ENCODE results near the gene GAREM2.
A peak's percentile ranks its signal among the peaks of the same experiment; 100 is the strongest.

GAREM2 gene

DNA sequence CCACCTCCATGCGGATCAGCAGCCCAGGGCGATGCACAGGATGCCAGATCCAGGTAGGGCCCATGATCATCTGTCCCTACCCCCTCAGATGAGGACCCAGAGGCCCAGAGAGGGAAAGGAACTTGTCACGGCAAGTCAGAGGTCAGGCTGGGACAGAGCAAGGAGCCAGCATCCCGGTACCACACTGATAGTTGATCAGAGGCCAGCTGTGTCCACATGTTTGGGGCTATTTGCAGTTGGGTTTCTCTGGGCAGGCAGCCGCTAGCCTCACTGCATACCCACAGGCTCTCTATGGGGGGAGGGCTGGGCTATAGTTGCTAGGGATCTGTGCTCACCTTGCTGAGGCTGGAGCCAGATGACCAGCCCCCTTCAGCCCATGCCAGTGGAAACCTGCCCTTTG is 9.6 kb downstream of the GAREM2 start:
- H3K4me1 ChIP-seq (ENCODE audit: control insufficient read depth in 1 of 2, insufficient read depth in 2 of 2, low read length in 2 of 2) = peaks cover 0 to 11% of the 10 kb centered on the region in 2 donors
- no peaks in the 10 kb centered on the region for H3K27me3 ChIP-seq (ENCODE audit: low read depth, low read length)
- no peaks in the 10 kb centered on the region for H3K9me3 ChIP-seq (ENCODE audit: control insufficient read depth in 1 of 2, low read length in 2 of 2)
- no peak overlapping the region for H3K4me3 ChIP-seq (ENCODE audit: low read depth in 1 of 2, low read length in 2 of 2)
- H3K27ac ChIP-seq (ENCODE audit: low read length) = no peak overlapping the region
- H3K36me3 ChIP-seq (ENCODE audit: control insufficient read depth in 1 of 2, insufficient read depth in 2 of 2, low read length in 2 of 2) = no peaks in the 10 kb centered on the region

- no peaks in the 10 kb centered on the region for H3K36me3 ChIP-seq (ENCODE audit: control insufficient read depth in 1 of 2, insufficient read depth in 2 of 2, low read length in 2 of 2)
- H3K9me3 ChIP-seq (ENCODE audit: control insufficient read depth in 1 of 2, low read length in 2 of 2) = no peaks in the 10 kb centered on the region
- H3K4me3 ChIP-seq (ENCODE audit: low read depth in 1 of 2, low read length in 2 of 2) = no peak overlapping the region
- peaks cover 0 to 11% of the 10 kb centered on the region in 2 donors for H3K4me1 ChIP-seq (ENCODE audit: control insufficient read depth in 1 of 2, insufficient read depth in 2 of 2, low read length in 2 of 2)
- no peaks in the 10 kb centered on the region for H3K27me3 ChIP-seq (ENCODE audit: low read depth, low read length)
- H3K27ac ChIP-seq (ENCODE audit: low read length) = no peak overlapping the region
These were observed 10.2 kb downstream of the GAREM2 start for GRCh38 chr2:26182887-26183630.

- Histone ChIP-seq H3K4me1 (ENCODE audit: control insufficient read depth in 1 of 2, insufficient read depth in 2 of 2, low read length in 2 of 2) (peaks cover 0 to 11% of the 10 kb centered on the region in 2 donors), H3K27me3 (ENCODE audit: low read depth, low read length) (no peaks in the 10 kb centered on the region), H3K36me3 (ENCODE audit: control insufficient read depth in 1 of 2, insufficient read depth in 2 of 2, low read length in 2 of 2) (no peaks in the 10 kb centered on the region), H3K9me3 (ENCODE audit: control insufficient read depth in 1 of 2, low read length in 2 of 2) (no peaks in the 10 kb centered on the region), H3K4me3 (ENCODE audit: low read depth in 1 of 2, low read length in 2 of 2) (peak overlapping the region in 1 of 2 donors; percentile 65), H3K27ac (ENCODE audit: low read length) (no peak overlapping the region)
These were observed 11.2 kb downstream of the GAREM2 start for GRCh38 chr2:26184121-26184520.

GRCh38 chr2:26184555-26185303 is 11.8 kb downstream of the GAREM2 start:
- no peaks in the 10 kb centered on the region for H3K36me3 ChIP-seq (ENCODE audit: control insufficient read depth in 1 of 2, insufficient read depth in 2 of 2, low read length in 2 of 2)
- H3K27ac ChIP-seq (ENCODE audit: low read length) = no peak overlapping the region
- H3K9me3 ChIP-seq (ENCODE audit: control insufficient read depth in 1 of 2, low read length in 2 of 2) = no peaks in the 10 kb centered on the region
- peaks cover 0 to 5% of the 10 kb centered on the region in 2 donors for H3K4me1 ChIP-seq (ENCODE audit: control insufficient read depth in 1 of 2, insufficient read depth in 2 of 2, low read length in 2 of 2)
- H3K27me3 ChIP-seq (ENCODE audit: low read depth, low read length) = no peaks in the 10 kb centered on the region
- peak overlapping the region; percentile 43 to 69 for H3K4me3 ChIP-seq (ENCODE audit: low read depth in 1 of 2, low read length in 2 of 2)

DNA sequence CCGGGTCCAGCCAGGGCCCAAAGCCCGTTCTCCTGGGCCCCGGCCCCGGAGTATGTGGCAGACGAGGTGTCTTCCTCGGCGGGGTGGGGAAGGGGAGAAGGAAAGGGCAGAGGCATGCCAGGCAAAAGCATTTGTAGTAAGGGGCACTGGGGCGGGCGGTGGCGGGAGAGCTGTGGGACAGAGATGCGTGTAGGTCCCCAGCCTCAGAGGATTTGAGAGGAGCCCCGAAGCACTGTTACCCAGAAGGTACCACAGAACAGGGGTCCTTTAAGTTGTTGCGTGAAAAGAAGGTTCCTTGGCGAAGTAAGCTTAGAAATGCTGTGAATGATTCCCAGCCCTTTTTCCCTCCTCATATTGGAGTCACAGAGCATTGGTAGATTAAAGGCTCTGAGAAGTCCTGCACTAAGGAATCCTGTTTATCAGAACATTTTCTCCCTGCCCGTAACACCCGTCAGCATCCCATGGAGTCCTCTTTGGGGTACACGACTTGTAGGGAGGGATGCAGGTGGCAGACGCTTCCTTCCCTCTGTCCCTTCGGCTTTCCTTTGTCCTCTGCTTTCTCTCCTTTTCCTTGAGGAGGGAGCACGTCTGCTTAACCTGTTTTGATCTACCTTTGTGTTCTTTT is 12.5 kb downstream of the GAREM2 start:
- Histone ChIP-seq H3K4me1 (ENCODE audit: control insufficient read depth in 1 of 2, insufficient read depth in 2 of 2, low read length in 2 of 2) (peaks cover 0 to 3% of the 10 kb centered on the region in 2 donors), H3K36me3 (ENCODE audit: control insufficient read depth in 1 of 2, insufficient read depth in 2 of 2, low read length in 2 of 2) (peaks cover 1 to 5% of the 10 kb centered on the region in 2 donors), H3K4me3 (ENCODE audit: low read depth in 1 of 2, low read length in 2 of 2) (peak overlapping the region; percentile 43 to 69), H3K27ac (ENCODE audit: low read length) (no peak overlapping the region), H3K9me3 (ENCODE audit: control insufficient read depth in 1 of 2, low read length in 2 of 2) (no peaks in the 10 kb centered on the region), H3K27me3 (ENCODE audit: low read depth, low read length) (no peaks in the 10 kb centered on the region)

DNA sequence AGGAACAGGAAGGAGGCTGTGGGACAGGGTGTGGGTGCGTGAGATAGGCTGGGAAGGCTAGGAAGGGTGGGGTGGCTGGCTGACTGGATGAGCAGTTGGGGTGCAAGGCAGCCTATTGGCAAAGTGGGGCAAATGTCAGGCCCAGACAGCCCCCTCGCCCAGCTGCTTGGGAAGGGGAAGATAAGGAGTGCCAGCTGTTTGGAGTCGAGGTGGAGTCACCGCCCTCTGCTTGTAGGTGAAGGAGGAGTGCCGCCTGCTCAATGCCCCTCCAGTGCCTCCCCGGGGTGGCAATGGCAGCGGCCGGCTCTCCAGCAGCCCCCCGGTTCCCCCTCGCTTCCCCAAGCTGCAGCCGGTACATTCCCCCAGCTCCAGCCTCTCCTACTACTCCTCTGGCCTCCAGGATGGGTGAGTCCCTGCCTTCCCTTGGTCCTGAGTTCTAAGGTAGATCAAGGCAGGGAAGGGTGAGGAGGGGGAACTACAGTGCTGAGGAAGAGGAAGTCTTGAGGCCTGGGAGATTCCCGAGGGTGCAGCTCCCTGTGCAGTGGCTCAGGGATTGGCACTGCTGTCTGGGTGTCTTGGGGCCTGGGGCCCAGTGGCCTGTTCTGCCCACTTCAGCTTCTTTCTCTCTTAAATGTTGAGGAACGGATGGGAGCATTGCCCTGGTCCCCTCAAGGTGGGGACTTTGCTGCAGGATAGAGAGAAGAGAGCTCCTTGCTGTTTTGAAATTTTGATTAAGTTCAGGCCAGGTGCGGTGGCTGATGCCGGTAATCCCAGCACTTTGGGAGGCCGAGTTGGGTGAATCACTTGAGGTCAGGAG is 13.3 kb downstream of the GAREM2 start:
- no peaks in the 10 kb centered on the region for H3K9me3 ChIP-seq (ENCODE audit: control insufficient read depth in 1 of 2, low read length in 2 of 2)
- H3K27ac ChIP-seq (ENCODE audit: low read length) = no peak overlapping the region
- H3K27me3 ChIP-seq (ENCODE audit: low read depth, low read length) = no peaks in the 10 kb centered on the region
- peaks cover 9 to 13% of the 10 kb centered on the region in 2 donors for H3K36me3 ChIP-seq (ENCODE audit: control insufficient read depth in 1 of 2, insufficient read depth in 2 of 2, low read length in 2 of 2)
- H3K4me1 ChIP-seq (ENCODE audit: control insufficient read depth in 1 of 2, insufficient read depth in 2 of 2, low read length in 2 of 2) = peaks cover 0 to 3% of the 10 kb centered on the region in 2 donors
- H3K4me3 ChIP-seq (ENCODE audit: low read depth in 1 of 2, low read length in 2 of 2) = peak overlapping the region in 1 of 2 donors; percentile 69

- Histone ChIP-seq H3K36me3 (ENCODE audit: control insufficient read depth in 1 of 2, insufficient read depth in 2 of 2, low read length in 2 of 2) (peaks cover 17 to 22% of the 10 kb centered on the region in 2 donors), H3K27ac (ENCODE audit: low read length) (no peak overlapping the region), H3K27me3 (ENCODE audit: low read depth, low read length) (no peaks in the 10 kb centered on the region), H3K4me1 (ENCODE audit: control insufficient read depth in 1 of 2, insufficient read depth in 2 of 2, low read length in 2 of 2) (peaks cover 0 to 3% of the 10 kb centered on the region in 2 donors), H3K4me3 (ENCODE audit: low read depth in 1 of 2, low read length in 2 of 2) (no peak overlapping the region), H3K9me3 (ENCODE audit: control insufficient read depth in 1 of 2, low read length in 2 of 2) (no peaks in the 10 kb centered on the region)
These were observed 14.2 kb downstream of the GAREM2 start for GRCh38 chr2:26187114-26187513.

DNA sequence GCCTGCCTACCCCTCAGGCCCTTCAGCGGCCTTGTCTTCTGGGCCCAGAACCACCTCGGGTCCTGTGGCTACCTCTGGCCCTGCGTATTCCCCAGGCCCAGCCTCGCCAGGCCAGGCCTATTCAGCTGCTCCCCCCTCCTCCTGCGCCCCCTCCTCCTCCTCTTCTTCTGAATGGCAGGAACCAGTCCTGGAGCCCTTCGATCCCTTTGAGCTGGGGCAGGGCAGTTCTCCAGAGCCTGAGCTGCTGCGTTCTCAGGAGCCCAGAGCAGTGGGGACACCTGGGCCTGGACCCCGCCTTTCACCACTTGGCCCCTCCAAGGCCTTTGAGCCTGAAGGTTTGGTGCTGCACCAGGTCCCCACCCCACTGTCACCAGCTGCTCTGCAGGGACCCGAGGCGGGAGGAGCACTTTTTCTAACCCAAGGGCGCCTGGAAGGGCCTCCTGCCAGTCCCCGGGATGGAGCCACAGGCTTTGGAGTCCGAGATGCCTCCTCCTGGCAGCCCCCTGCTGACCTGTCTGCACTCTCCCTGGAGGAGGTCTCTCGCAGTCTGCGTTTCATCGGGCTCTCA is 14.7 kb downstream of the GAREM2 start:
- no peaks in the 10 kb centered on the region for H3K27me3 ChIP-seq (ENCODE audit: low read depth, low read length)
- H3K9me3 ChIP-seq (ENCODE audit: control insufficient read depth in 1 of 2, low read length in 2 of 2) = no peaks in the 10 kb centered on the region
- H3K27ac ChIP-seq (ENCODE audit: low read length) = no peak overlapping the region
- no peak overlapping the region for H3K4me3 ChIP-seq (ENCODE audit: low read depth in 1 of 2, low read length in 2 of 2)
- peaks cover 0 to 3% of the 10 kb centered on the region in 2 donors for H3K4me1 ChIP-seq (ENCODE audit: control insufficient read depth in 1 of 2, insufficient read depth in 2 of 2, low read length in 2 of 2)
- peaks cover 17 to 27% of the 10 kb centered on the region in 2 donors for H3K36me3 ChIP-seq (ENCODE audit: control insufficient read depth in 1 of 2, insufficient read depth in 2 of 2, low read length in 2 of 2)

GRCh38 chr2:26189123-26189522 is 16.2 kb downstream of the GAREM2 start:
- H3K27ac ChIP-seq (ENCODE audit: low read length) = no peak overlapping the region
- H3K36me3 ChIP-seq (ENCODE audit: control insufficient read depth in 1 of 2, insufficient read depth in 2 of 2, low read length in 2 of 2) = peaks cover 23 to 41% of the 10 kb centered on the region in 2 donors
- H3K9me3 ChIP-seq (ENCODE audit: control insufficient read depth in 1 of 2, low read length in 2 of 2) = no peaks in the 10 kb centered on the region
- H3K27me3 ChIP-seq (ENCODE audit: low read depth, low read length) = no peaks in the 10 kb centered on the region
- no peak overlapping the region for H3K4me3 ChIP-seq (ENCODE audit: low read depth in 1 of 2, low read length in 2 of 2)
- H3K4me1 ChIP-seq (ENCODE audit: control insufficient read depth in 1 of 2, insufficient read depth in 2 of 2, low read length in 2 of 2) = peaks cover 0 to 3% of the 10 kb centered on the region in 2 donors

DNA sequence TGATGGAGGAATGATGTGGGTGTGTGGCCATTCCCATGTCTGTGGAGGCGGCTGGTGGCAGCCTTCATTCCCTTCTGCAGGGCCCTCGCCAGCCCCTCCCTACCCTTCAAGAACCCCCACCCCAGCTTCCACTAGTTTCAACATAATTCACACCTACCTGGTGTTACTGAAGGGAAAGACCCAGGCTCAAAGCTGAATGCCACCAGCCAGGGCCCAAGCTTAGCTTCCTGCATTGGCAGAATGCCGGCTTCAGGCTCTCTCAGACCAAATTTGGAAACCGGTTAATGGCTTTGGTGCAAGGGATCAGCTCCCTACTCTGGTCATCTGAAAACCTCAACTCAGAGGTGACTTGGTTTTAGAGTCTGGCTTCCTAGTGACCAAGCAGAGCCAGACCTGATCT is 16.9 kb downstream of the GAREM2 start:
- Histone ChIP-seq H3K27me3 (ENCODE audit: low read depth, low read length) (no peaks in the 10 kb centered on the region), H3K9me3 (ENCODE audit: control insufficient read depth in 1 of 2, low read length in 2 of 2) (no peaks in the 10 kb centered on the region), H3K36me3 (ENCODE audit: control insufficient read depth in 1 of 2, insufficient read depth in 2 of 2, low read length in 2 of 2) (peaks cover 30 to 48% of the 10 kb centered on the region in 2 donors), H3K4me3 (ENCODE audit: low read depth in 1 of 2, low read length in 2 of 2) (no peak overlapping the region), H3K4me1 (ENCODE audit: control insufficient read depth in 1 of 2, insufficient read depth in 2 of 2, low read length in 2 of 2) (peaks cover 0 to 3% of the 10 kb centered on the region in 2 donors), H3K27ac (ENCODE audit: low read length) (no peak overlapping the region)
